Measurements from ENCODE around the gene RASL11B. TPM values are rescaled to one million over a fixed set of nuclear protein-coding genes. Genes with fewer than 3 reads are reported as not detected.

The RASL11B gene
- total and polyA plus RNA-seq, 2 donors (not counting 3 experiments of a cell fraction or from before 2014, with no cell fraction given): 0.83 TPM; not detected in 1

DNA sequence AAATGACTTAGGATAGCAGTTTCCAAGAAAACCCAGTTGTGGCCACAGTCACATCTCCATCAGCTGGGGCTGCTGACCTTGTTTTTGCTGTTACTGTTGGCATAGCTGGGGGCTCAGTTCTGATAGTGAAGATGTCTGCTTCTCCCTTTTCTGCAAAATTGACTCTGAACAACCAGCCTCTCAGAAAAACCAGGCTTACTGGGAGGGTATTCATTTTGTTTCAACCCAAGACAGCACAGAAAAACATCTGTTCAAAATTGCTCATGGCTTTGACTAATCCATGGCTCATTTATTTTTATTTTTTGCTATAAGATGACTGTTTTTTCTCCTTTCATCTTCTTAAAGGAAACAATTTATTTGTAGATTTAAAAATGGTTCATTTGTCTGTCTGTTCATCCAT, 53.1 kb downstream of the RASL11B start:
- no peak for DNase-seq (ENCODE audit: low read depth, low spot score)
- H3K36me3 ChIP-seq (ENCODE audit: control insufficient read depth in 2 of 2, extremely low read depth in 1 of 2, insufficient read depth in 2 of 2, low read length in 2 of 2): no peaks in the 10 kb centered on the region
- no peaks in the 10 kb centered on the region for H3K4me1 ChIP-seq (ENCODE audit: control insufficient read depth, extremely low read depth, insufficient read depth, low read length)
- no peaks in the 10 kb centered on the region for H3K27me3 ChIP-seq (ENCODE audit: control insufficient read depth in 2 of 2, insufficient read depth in 2 of 2, low read length in 2 of 2)
- FAIRE-seq: no peak
- dilution Hi-C loops (cut with MboI; ENCODE audit: extremely low pct_ligation_motif_present, low sequenced_read_pairs) (no loop called here), intact Hi-C loops (cut with micrococcal nuclease) (no loop called here)
- H3K4me2 ChIP-seq (ENCODE audit: insufficient read depth, low read length): no peak overlapping the region
- no peaks in the 10 kb centered on the region for H4K20me1 ChIP-seq (replicated peaks; ENCODE audit: control insufficient read depth, extremely low read depth, insufficient read depth, low read length)
- no peak overlapping the region for H3K27ac ChIP-seq (ENCODE audit: insufficient read depth, low read depth, low read length)
- no peak overlapping the region for H3K4me3 ChIP-seq (replicated peaks in 1 of 3; ENCODE audit: insufficient read depth in 1 of 3, low read depth in 1 of 3, low read length in 3 of 3)
- no peak overlapping the region for H2AFZ ChIP-seq (ENCODE audit: low read depth, low read length)
- POLR2A ChIA-PET: no interaction called here
- BruUV-seq (replicated peaks): no TSS peak
- CTCF ChIA-PET: interaction anchor here (1.6 kb wide), 1 partner anchor 67 kb away, joined by 13 read pairs; no protein-coding TSS in a partner anchor
- no peak overlapping the region for H3K9ac ChIP-seq (replicated peaks; ENCODE audit: extremely low read depth, insufficient read depth, low read length)
- H3K79me2 ChIP-seq (ENCODE audit: control insufficient read depth, insufficient read depth, low read length): no peaks in the 10 kb centered on the region
- no peak for TF ChIP-seq MAX (IDR thresholded peaks at IDR 0.05; ENCODE audit: insufficient read depth, insufficient read length)
- TF ChIP-seq FOS (IDR thresholded peaks at IDR 0.05; ENCODE audit: borderline replicate concordance, insufficient read depth, low read length): no peak
- TF ChIP-seq JUN (IDR thresholded peaks at IDR 0.05; ENCODE audit: borderline replicate concordance, insufficient read depth, insufficient read length, low read depth): no peak
- TF ChIP-seq POLR2AphosphoS5 (IDR thresholded peaks at IDR 0.05; ENCODE audit: insufficient read depth, low read depth, low read length): no peak
- TF ChIP-seq, protein P1, sequence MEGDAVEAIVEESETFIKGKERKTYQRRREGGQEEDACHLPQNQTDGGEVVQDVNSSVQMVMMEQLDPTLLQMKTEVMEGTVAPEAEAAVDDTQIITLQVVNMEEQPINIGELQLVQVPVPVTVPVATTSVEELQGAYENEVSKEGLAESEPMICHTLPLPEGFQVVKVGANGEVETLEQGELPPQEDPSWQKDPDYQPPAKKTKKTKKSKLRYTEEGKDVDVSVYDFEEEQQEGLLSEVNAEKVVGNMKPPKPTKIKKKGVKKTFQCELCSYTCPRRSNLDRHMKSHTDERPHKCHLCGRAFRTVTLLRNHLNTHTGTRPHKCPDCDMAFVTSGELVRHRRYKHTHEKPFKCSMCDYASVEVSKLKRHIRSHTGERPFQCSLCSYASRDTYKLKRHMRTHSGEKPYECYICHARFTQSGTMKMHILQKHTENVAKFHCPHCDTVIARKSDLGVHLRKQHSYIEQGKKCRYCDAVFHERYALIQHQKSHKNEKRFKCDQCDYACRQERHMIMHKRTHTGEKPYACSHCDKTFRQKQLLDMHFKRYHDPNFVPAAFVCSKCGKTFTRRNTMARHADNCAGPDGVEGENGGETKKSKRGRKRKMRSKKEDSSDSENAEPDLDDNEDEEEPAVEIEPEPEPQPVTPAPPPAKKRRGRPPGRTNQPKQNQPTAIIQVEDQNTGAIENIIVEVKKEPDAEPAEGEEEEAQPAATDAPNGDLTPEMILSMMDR (IDR thresholded peaks at IDR 0.05; ENCODE audit: extremely low read depth in 1 of 2, insufficient read depth in 1 of 2, low read depth in 1 of 2, low read length in 2 of 2): no peak
- TF ChIP-seq MYC (IDR thresholded peaks at IDR 0.05; ENCODE audit: low read depth, low read length): no peak
- no peak for TF ChIP-seq POLR2A (IDR thresholded peaks at IDR 0.05; ENCODE audit: low read depth, low read length)
- TF ChIP-seq EZH2 (IDR thresholded peaks at IDR 0.05; ENCODE audit: borderline replicate concordance, low read depth, low read length, severe bottlenecking): no peak
- no peaks in the 10 kb centered on the region for H3K9me3 ChIP-seq (replicated peaks; ENCODE audit: control insufficient read depth, insufficient read depth, low read length)
- no peaks in the 10 kb centered on the region for H3K9me1 ChIP-seq (replicated peaks; ENCODE audit: control insufficient read depth, extremely low read depth, insufficient read depth, low read length)
